ENCODE data around the gene CASS4. TPM values are rescaled to one million over a fixed set of nuclear protein-coding genes. Genes with fewer than 3 reads are reported as not detected.

CASS4 gene
- total and polyA plus RNA-seq, 9 donors: 1.0 to 6.9 (median 2.5) TPM

- no peak for DNase-seq
- TF ChIP-seq CTCF (IDR thresholded peaks at IDR 0.05) (no peak), POLR2A (IDR thresholded peaks at IDR 0.05) (no peak), EP300 (IDR thresholded peaks at IDR 0.05) (no peak)
Observed at GRCh38 chr20:56465997-56466396, 53.9 kb downstream of the CASS4 start.

GRCh38 chr20:56467968-56468315 lies 55.9 kb downstream of the CASS4 start:
- 5 to 11% (median 8%) methylated on average over 7 of the region's 7 CpGs for WGBS, 3 donors
- TF ChIP-seq EP300 (IDR thresholded peaks at IDR 0.05) (no peak), POLR2A (IDR thresholded peaks at IDR 0.05) (no peak)
- H3K9me3 ChIP-seq: no peaks in the 10 kb centered on the region
- peaks cover 7% of the 10 kb centered on the region for H3K4me1 ChIP-seq (ENCODE audit: insufficient read depth)
- H3K36me3 ChIP-seq: no peaks in the 10 kb centered on the region
- peak overlapping the region; percentile 33 to 61 for H3K27ac ChIP-seq
- H3K4me3 ChIP-seq: peak overlapping the region; percentile 72
- intact Hi-C loops (cut with DNase I): loop anchor here in 1 of 4 donors (10.0 kb wide), 1 partner anchor 73 kb away; the partner anchor contains the start of genes AURKA and CSTF1
- H3K27me3 ChIP-seq: no peaks in the 10 kb centered on the region
- no peak for DNase-seq

More at GRCh38 chr20:56465997-56466396, 53.9 kb downstream of the CASS4 start:
- peaks cover 7% of the 10 kb centered on the region for H3K4me1 ChIP-seq (ENCODE audit: insufficient read depth)
- intact Hi-C loops (cut with DNase I): loop anchor here in 1 of 4 donors (10.0 kb wide), 1 partner anchor 71 kb away; the partner anchor contains the start of genes AURKA and CSTF1
- H3K4me3 ChIP-seq: no peak overlapping the region
- H3K27me3 ChIP-seq: no peaks in the 10 kb centered on the region
- 61 to 64% (median 62%) methylated on average over 7 of the region's 7 CpGs for WGBS, 3 donors
- no peaks in the 10 kb centered on the region for H3K9me3 ChIP-seq
- H3K36me3 ChIP-seq: no peaks in the 10 kb centered on the region
- H3K27ac ChIP-seq: no peak overlapping the region

- no peaks in the 10 kb centered on the region for H3K27me3 ChIP-seq
- no peaks in the 10 kb centered on the region for H3K36me3 ChIP-seq
- 0% methylated on average over 22 to 55 of the region's 55 CpGs for WGBS, 3 donors
- no peaks in the 10 kb centered on the region for H3K9me3 ChIP-seq
- H3K27ac ChIP-seq: peak within 1 kb of the TSS; percentile 33 to 61
- H3K4me1 ChIP-seq (ENCODE audit: insufficient read depth): peaks cover 7% of the 10 kb centered on the region
- H3K4me3 ChIP-seq: peak within 1 kb of the TSS; percentile 72
- intact Hi-C loops (cut with DNase I): loop anchor here in 1 of 4 donors (10.0 kb wide), 1 partner anchor 74 kb away; the partner anchor contains the start of genes AURKA and CSTF1
- peak; percentile 90 to 97 (median 94) for DNase-seq
- TF ChIP-seq POLR2A (IDR thresholded peaks at IDR 0.05) (peak; percentile 71), CTCF (IDR thresholded peaks at IDR 0.05) (no peak), EP300 (IDR thresholded peaks at IDR 0.05) (peak; percentile 50)
Observed at GRCh38 chr20:56468316-56469076, 56.4 kb downstream of the CASS4 start, which contains the start of gene RTF2. RTF2 (plus strand) TSS chr20:56468627; CDS start chr20:56468698, 71 bp downstream.

GRCh38 chr20:56469077-56469449 lies 57.0 kb downstream of the CASS4 start:
- TF ChIP-seq POLR2A (IDR thresholded peaks at IDR 0.05) (no peak), EP300 (IDR thresholded peaks at IDR 0.05) (no peak), CTCF (IDR thresholded peaks at IDR 0.05) (no peak)
- Histone ChIP-seq H3K36me3 (no peaks in the 10 kb centered on the region), H3K9me3 (no peaks in the 10 kb centered on the region), H3K27ac (no peak overlapping the region), H3K27me3 (no peaks in the 10 kb centered on the region), H3K4me3 (peak overlapping the region; percentile 72), H3K4me1 (ENCODE audit: insufficient read depth) (peaks cover 7% of the 10 kb centered on the region)
- no peak for DNase-seq
- 20 to 26% (median 23%) methylated on average over 8 of the region's 8 CpGs for WGBS, 3 donors
- intact Hi-C loops (cut with DNase I): loop anchor here in 1 of 4 donors (10.0 kb wide), 1 partner anchor 74 kb away; the partner anchor contains the start of genes AURKA and CSTF1

- Histone ChIP-seq H3K4me3 (no peak overlapping the region), H3K9me3 (no peaks in the 10 kb centered on the region), H3K27me3 (no peaks in the 10 kb centered on the region), H3K4me1 (ENCODE audit: insufficient read depth) (peaks cover 1% of the 10 kb centered on the region), H3K27ac (no peak overlapping the region), H3K36me3 (no peaks in the 10 kb centered on the region)
- no peak for DNase-seq
- intact Hi-C loops (cut with DNase I): no loop called here
- TF ChIP-seq POLR2A (IDR thresholded peaks at IDR 0.05) (no peak), CTCF (IDR thresholded peaks at IDR 0.05) (no peak), EP300 (IDR thresholded peaks at IDR 0.05) (no peak)
- WGBS, 3 donors: 47 to 65% (median 55%) methylated on average over 7 of the region's 7 CpGs
Observed at GRCh38 chr20:56483970-56484369, 71.9 kb downstream of the CASS4 start.

Measured in ovary (tissue), 9 donors.